Testis (tissue), 3 donors: ENCODE data around the gene NPAS3. TPM values are rescaled to one million over a fixed set of nuclear protein-coding genes. Genes with fewer than 3 reads are reported as not detected.

ENCODE experiments used
- DNase-seq: peaks from one replicate; pipeline ENCODE4 v3.0.0-alpha.2; 2019
- H3K27ac ChIP-seq, 2 donors: fragments of 200-600 bp; sonication (generic); one replicate each; pipeline ENCODE4 v1.5.1; 2019
- H3K27me3 ChIP-seq: fragments of 200-600 bp; sonication (generic); one replicate; pipeline ENCODE4 v1.5.1; 2019
- H3K36me3 ChIP-seq: fragments of 200-600 bp; sonication (generic); one replicate; pipeline ENCODE4 v1.5.1; 2017; ENCODE audit warnings: low read depth; ENCODE audit errors: missing control alignments
- H3K4me1 ChIP-seq: fragments of 200-600 bp; sonication (generic); one replicate; pipeline ENCODE4 v1.5.1; 2019
- H3K4me3 ChIP-seq, 2 donors: fragments of 200-600 bp; sonication (generic); one replicate each; pipeline ENCODE4 v1.5.1; 2017 to 2019
- H3K9me3 ChIP-seq: fragments of 200-600 bp; sonication (generic); one replicate; pipeline ENCODE4 v1.5.1; 2017
- POLR2A ChIP-seq: fragments of 450-650 bp; IDR thresholded peaks from one replicate; pipeline ENCODE4 v1.6.1; 2017; ENCODE audit warnings: antibody characterized with exemption, mild to moderate bottlenecking, moderate library complexity
- WGBS, 2 donors: methylation state at CpG; one replicate each; pipeline ENCODE4 v1.1.5; 2018; 5-methylcytosine and 5-hydroxymethylcytosine counted together
- intact Hi-C: fragments of 100-400 bp; cut with DNase I; formaldehyde crosslinking; loops from one replicate; pipeline ENCODE4 v1.15.1; 2023; ENCODE audit warnings: low total_unique reads
- polyA plus RNA-seq: library from polyadenylated mRNA; stranded (reverse); fragments of 350-450 nt; fragmentation: Illumina TruSeq; extraction: RNeasy Lipid Tissue Mini Kit (QIAGEN cat#74804); gene quantifications from one replicate; pipeline ENCODE4 v1.2.3, GENCODE V29; 2014; ENCODE audit warnings: low read depth, low replicate concordance; ENCODE audit not compliant: insufficient read depth
- total RNA-seq, 2 donors: library from RNA; depleted of rRNA; stranded (reverse); fragments of >200 nt; gene quantifications; one replicate each; pipeline ENCODE4 v1.2.3, GENCODE V29; 2016
- TF ChIP-seq, protein P1 (sequence below), 3 experiments: fragments of 450-650 bp in 2 of 3; fragments of 200-600 bp in 1 of 3; sonication (generic) in 1 of 3; IDR thresholded peaks; one replicate each; pipeline ENCODE4 v1.5.1; 2016 to 2019; ENCODE audit warnings: antibody characterized with exemption in 3 of 3, mild to moderate bottlenecking in 2 of 3, moderate library complexity in 1 of 3

Gene NPAS3
- total and polyA plus RNA-seq, 3 donors from 2014 or later: 1.1 to 3.7 (median 1.8) TPM

DNA sequence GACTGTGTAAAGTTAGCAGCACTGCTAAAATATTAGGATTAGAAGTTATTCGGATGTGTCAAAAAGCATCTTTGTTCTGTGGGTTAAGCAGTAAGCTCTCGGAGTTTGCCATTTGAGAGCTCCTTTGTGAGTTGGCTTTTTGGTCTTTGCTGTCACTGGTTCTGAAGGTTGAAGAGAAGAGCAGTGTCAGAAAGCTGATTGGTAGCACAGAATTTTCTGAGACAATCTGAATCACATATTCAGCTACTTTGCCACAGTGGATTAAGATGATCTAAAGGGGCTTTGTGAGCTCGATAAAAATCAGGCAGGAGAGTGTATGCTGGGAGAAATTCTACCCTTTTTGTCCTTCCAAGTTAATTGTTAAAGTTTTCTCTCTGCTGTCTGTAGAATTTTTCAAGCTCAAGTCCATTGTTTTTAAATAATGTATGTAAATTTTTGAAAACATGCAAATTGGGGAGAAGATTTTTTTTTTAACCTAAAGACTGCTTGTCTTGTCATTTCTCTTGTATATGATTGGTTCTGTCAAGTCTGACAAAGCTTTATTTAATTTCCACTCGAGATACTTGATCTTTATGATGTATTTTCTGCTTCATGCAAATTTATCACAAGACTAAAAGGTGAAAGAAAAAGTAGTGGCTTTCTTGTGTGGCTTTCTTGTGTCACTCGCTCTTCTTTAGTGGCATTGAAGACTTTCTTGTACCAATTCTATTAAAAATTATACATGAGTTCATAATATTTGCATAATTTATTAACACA is 704.9 kb downstream of the NPAS3 start:
- intact Hi-C loops: no loop called here
- WGBS, 2 donors: 88 to 89% methylated on average over 5 of the region's 5 CpGs
- Histone ChIP-seq H3K36me3 (no peaks in the 10 kb centered on the region), H3K27ac (no peak overlapping the region), H3K27me3 (no peaks in the 10 kb centered on the region), H3K9me3 (no peaks in the 10 kb centered on the region), H3K4me1 (no peaks in the 10 kb centered on the region), H3K4me3 (no peak overlapping the region)
- no peak for TF ChIP-seq POLR2A
- TF ChIP-seq, protein P1, sequence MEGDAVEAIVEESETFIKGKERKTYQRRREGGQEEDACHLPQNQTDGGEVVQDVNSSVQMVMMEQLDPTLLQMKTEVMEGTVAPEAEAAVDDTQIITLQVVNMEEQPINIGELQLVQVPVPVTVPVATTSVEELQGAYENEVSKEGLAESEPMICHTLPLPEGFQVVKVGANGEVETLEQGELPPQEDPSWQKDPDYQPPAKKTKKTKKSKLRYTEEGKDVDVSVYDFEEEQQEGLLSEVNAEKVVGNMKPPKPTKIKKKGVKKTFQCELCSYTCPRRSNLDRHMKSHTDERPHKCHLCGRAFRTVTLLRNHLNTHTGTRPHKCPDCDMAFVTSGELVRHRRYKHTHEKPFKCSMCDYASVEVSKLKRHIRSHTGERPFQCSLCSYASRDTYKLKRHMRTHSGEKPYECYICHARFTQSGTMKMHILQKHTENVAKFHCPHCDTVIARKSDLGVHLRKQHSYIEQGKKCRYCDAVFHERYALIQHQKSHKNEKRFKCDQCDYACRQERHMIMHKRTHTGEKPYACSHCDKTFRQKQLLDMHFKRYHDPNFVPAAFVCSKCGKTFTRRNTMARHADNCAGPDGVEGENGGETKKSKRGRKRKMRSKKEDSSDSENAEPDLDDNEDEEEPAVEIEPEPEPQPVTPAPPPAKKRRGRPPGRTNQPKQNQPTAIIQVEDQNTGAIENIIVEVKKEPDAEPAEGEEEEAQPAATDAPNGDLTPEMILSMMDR (IDR thresholded peaks at IDR 0.05): no peak
- DNase-seq: no peak

DNA sequence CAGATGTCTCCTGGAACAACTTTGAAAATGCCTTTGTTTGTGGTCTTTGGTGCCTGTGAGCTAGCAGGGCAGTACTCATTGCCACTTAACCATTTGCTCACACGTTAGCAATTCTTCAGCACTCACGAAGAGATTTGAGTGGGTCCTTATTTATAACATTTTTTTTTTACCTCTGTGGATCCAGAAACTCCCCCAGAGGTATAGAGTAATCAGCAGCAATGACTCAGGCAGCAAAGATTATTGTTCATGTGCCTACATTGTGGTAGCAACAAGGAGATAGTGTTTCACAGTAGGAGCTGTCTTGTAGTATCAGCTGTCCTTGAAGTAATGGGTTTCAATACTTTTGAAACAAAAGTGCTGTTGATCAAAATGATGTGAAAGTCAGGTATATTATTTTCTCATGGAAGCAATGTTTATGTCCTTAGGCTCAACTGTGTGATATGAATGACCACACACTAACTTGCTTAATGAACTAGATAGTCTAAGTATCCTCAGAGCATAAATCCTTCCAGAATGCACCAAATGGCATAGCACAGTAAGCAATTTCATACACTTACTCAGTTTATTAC is 708.1 kb downstream of the NPAS3 start:
- TF ChIP-seq, protein P1 (IDR thresholded peaks at IDR 0.05): no peak
- no peak for TF ChIP-seq POLR2A
- no peak for DNase-seq
- no peaks in the 10 kb centered on the region for H3K36me3 ChIP-seq
- no peak overlapping the region for H3K4me3 ChIP-seq
- WGBS, 2 donors: 70 to 72% methylated on average over 2 of the region's 2 CpGs
- H3K4me1 ChIP-seq: no peaks in the 10 kb centered on the region
- H3K27ac ChIP-seq: no peak overlapping the region
- intact Hi-C loops: no loop called here
- no peaks in the 10 kb centered on the region for H3K9me3 ChIP-seq
- H3K27me3 ChIP-seq: no peaks in the 10 kb centered on the region

DNA sequence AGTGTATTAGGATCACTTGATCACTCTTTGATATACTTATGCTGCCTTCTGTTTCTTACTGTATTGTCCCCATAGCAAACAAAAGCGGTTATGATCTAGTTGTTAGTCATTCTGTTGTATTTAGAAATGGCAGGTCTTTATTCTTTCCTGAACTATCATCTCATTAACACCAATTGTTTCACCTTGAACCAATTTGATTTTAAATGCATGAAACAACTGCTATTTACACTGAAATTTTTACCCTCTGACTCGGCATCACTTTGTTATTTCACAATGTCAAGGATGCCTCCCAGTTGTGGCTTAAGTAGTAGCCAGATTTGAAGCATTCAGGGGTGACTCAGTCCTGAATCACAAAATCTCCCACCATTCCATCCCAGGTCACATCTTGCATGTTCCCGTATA is 708.7 kb downstream of the NPAS3 start:
- 91% methylated on average over 3 of the region's 3 CpGs for WGBS, 2 donors
- no peak for DNase-seq
- no peaks in the 10 kb centered on the region for H3K4me1 ChIP-seq
- H3K36me3 ChIP-seq: no peaks in the 10 kb centered on the region
- intact Hi-C loops: no loop called here
- TF ChIP-seq, protein P1 (IDR thresholded peaks at IDR 0.05): no peak
- no peak for TF ChIP-seq POLR2A
- H3K9me3 ChIP-seq: no peaks in the 10 kb centered on the region
- H3K27me3 ChIP-seq: no peaks in the 10 kb centered on the region
- H3K4me3 ChIP-seq: no peak overlapping the region
- H3K27ac ChIP-seq: no peak overlapping the region

DNA sequence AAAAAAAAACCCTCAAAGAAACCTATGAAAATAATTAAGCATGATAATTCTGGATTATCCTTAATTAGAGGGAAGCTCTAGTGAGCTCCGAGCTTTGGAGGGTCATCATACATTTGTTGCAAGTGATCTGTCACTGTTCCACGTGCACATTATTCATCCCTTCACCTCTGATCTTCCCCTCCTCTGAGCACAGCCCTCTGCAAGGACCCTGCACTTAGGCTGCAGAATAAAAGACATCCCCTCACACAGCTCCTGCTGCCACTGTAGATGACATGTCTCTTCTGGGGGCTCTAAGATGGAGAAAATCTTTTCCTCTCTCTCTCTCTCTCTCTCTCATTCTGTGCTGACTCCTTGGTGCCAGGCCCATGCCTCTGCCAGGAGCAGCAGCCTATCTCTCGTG is 711.8 kb downstream of the NPAS3 start:
- Histone ChIP-seq H3K4me3 (no peak overlapping the region), H3K4me1 (no peaks in the 10 kb centered on the region), H3K27me3 (no peaks in the 10 kb centered on the region), H3K9me3 (no peaks in the 10 kb centered on the region), H3K27ac (no peak overlapping the region), H3K36me3 (no peaks in the 10 kb centered on the region)
- no peak for DNase-seq
- intact Hi-C loops: no loop called here
- 76 to 89% methylated on average over 3 of the region's 3 CpGs for WGBS, 2 donors
- no peak for TF ChIP-seq POLR2A

DNA sequence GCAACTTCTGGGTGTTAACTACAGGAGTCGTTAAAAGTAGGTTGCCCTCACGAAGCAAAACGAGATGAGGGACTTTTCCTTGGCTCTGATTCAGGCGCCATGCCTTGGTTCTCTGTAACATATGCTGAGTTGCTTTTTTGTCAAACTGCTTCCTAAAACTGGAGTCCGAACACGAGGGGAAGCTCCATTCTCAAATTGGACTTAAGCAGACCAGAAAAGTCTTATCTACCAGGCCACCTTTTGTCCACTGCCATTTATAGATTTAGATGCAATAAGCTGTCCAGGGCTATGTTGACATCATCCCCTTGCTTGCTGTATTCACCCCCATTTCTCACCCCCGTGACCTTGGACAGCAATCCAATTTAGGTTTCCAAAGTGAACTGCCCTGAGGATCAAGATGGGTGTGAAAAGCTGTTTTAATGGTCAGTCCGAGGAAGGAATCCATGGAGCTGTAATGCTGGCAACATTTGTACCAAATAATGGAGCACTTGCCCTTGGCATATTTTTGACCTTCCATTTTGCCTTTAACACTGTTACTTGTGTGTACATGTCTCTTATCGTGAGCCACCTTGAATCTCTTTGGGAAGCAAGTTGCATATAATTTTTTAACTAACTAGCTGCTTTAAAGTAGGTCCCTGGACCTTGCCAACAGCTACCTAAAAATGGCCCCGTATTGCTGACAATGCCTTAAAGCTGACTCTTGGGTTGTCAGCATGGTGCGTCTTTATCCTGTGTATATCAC is 714.1 kb downstream of the NPAS3 start:
- TF ChIP-seq, protein P1 (IDR thresholded peaks at IDR 0.05): no peak
- TF ChIP-seq POLR2A: no peak
- no peaks in the 10 kb centered on the region for H3K9me3 ChIP-seq
- no peak overlapping the region for H3K27ac ChIP-seq
- WGBS, 2 donors: 60 to 74% methylated on average over 11 of the region's 11 CpGs
- no peak for DNase-seq
- no peaks in the 10 kb centered on the region for H3K36me3 ChIP-seq
- intact Hi-C loops: no loop called here
- H3K4me1 ChIP-seq: no peaks in the 10 kb centered on the region
- H3K27me3 ChIP-seq: no peaks in the 10 kb centered on the region
- H3K4me3 ChIP-seq: no peak overlapping the region
